HG03060 (cell line): Measurements from ENCODE around the gene LGALSL.

Source experiments
- ATAC-seq: cut with Tn5 transposase; IDR thresholded peaks from one replicate; pipeline ENCODE4 v1.9.1; 2021; ENCODE audit warnings: low read depth, moderate number of reproducible peaks; ENCODE audit not compliant: unreplicated experiment

The LGALSL gene

DNA sequence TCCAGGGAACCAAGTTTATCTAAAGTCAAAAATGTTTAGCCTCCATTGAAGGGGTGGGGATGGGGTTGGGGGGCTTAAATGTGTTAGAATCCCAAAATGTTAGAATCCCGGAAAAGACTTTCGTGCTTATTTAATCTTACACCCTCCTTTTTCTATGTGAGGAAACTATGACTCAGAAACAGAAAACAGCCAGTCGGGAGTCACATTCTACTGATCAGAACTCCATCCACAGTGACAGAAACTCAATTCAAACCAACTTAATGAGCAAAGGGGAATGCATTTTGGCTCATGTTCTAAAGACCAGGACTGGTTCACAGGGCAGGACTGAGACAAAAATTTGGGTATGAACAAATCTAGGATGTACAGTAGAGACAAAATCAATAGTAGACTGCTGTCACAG is 38.3 kb downstream of the LGALSL start:
- ATAC-seq: no peak

GRCh38 chr2:64492821-64493220 is 38.9 kb downstream of the LGALSL start:
- no peak for ATAC-seq

DNA sequence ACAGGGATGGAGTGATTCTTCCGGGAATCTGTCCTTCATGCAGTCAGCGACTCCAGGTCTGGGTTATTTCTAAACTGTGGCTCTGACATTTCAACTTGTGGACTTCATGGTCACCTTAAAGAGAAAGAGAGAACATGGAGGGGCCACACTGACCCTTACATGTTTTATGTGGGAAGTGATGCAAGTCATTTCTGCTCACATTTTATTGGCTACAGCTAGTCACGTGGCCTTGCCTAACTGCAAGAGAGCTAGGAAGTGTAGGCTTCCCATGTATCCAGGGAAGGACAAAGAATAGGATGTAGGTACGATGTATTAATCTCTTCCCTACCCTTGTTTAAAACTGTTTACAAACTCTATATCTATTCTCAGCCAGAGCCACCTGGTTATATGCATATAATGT is 39.8 kb downstream of the LGALSL start:
- ATAC-seq: no peak

GRCh38 chr2:64498438-64498837 is 44.5 kb downstream of the LGALSL start:
- ATAC-seq: no peak

GRCh38 chr2:64500549-64500948 is 46.6 kb downstream of the LGALSL start:
- ATAC-seq: no peak

GRCh38 chr2:64501946-64502345 is 48.0 kb downstream of the LGALSL start:
- ATAC-seq: no peak

- ATAC-seq: no peak
Measured at GRCh38 chr2:64502860-64503259, 48.9 kb downstream of the LGALSL start.

DNA sequence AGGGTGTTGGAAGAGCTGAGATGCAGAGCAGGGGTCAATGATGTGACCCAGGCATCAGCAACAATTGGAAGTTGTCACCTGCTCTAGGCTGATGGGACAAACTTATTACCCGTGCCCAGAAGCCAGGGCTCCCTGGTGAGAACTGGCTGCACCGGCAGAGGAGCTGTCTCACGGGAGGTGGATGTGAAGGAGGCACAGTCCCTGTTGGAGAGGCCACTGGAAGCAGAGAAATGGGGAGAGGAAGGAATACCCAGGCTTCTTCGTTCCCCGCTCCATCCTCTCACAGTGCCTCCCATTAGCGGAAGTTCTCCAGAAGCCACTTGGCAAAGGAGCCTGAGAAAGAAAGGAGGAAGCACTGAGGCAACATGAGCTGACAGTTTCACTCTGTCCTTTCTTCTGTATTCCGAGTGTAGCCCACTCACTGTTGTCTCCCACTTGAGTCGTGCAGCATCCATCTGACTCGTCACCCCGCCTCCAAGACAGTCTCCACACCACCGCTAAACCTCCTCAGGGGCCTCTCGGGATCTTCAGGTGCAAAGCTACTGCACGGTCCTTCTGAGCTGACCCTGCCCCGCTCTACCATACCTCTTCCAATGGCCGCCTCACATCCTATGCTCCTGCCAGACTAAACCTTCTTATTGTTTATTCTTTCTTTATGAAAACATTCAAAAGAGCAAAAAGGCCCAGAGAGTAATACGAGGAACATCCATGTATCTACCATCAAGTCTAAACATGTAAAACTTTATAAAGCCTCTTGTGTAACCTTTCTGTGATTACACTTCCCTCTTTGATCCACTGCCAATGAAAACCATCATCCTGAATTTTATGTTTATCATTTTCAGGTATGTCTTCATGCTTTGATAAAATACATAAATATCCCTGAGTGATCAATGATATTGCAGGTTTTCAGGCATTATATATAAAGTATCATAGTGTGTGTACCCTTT is 51.1 kb downstream of the LGALSL start:
- ATAC-seq: no peak

DNA sequence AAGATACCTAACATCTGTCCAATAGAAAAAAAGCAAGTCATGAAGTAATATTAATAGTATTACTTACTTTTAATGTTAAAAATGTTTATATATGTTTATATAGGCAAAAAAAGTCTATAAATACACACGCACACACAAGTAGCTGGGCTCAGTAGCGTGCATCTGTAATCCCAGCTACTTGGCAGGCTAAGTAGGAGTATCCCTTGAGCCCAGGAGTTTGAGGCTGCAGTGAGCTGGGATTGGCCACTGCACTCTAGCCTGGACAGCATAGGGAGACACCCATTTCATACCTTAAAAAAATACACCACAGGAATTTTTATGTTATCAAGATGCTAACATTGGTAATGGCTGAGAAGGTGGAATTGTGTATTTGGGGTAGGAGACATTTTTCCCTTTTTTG is 52.7 kb downstream of the LGALSL start:
- ATAC-seq: no peak
